Naive thymus-derived CD4-positive, alpha-beta T cell (primary cell): Measurements from ENCODE around the gene ARHGAP42. TPM values are rescaled to one million over a fixed set of nuclear protein-coding genes. Genes with fewer than 3 reads are reported as not detected.

Source experiments
- ATAC-seq: fragments of 150-1000 bp; cut with Tn5 transposase; 2 replicates; pipeline ENCODE4 v1.10.0; 2021; ENCODE audit warnings: mild to moderate bottlenecking, moderate library complexity
- CTCF ChIA-PET: fragments of 350-600 bp; sonication (Branson Sonifier 250); formaldehyde crosslinking; loops from one replicate; lab custom pipeline; 2021; ENCODE audit warnings: antibody characterized with exemption; lab: Charles Lee
- POLR2A ChIA-PET: fragments of 350-600 bp; sonication (Branson Sonifier 250); formaldehyde crosslinking; loops from one replicate; lab custom pipeline; 2021; ENCODE audit warnings: antibody characterized with exemption, inconsistent platforms; lab: Charles Lee
- DNase-seq, 9 donors: peaks; one replicate each; pipeline versions ENCODE4 v3.0.0 to v3.0.0-alpha.2; 2020 to 2022; ENCODE audit warnings: mixed read lengths in 1 of 9
- H3K27ac ChIP-seq: one replicate; pipeline ENCODE4 v1.7.0; 2013; ENCODE audit warnings: mild to moderate bottlenecking, low read depth, low read length, moderate library complexity
- H3K27me3 ChIP-seq, 2 donors: one replicate each; pipeline ENCODE4 v1.7.0; 2013; ENCODE audit warnings: low read length in 2 of 2, mild to moderate bottlenecking in 2 of 2, moderate library complexity in 2 of 2; ENCODE audit not compliant: control insufficient read depth in 2 of 2, insufficient read depth in 2 of 2
- H3K36me3 ChIP-seq, 3 experiments: 1 replicate in 2 of 3; 2 replicates in 1 of 3; pipeline ENCODE4 v1.7.0; 2013; ENCODE audit warnings: low read length in 3 of 3, mild to moderate bottlenecking in 3 of 3, moderate library complexity in 1 of 3; ENCODE audit not compliant: insufficient read depth in 3 of 3, control insufficient read depth in 2 of 3
- H3K4me1 ChIP-seq, 2 donors: one replicate each; pipeline ENCODE4 v1.7.0; 2013; ENCODE audit warnings: low read length in 2 of 2, mild to moderate bottlenecking in 2 of 2, moderate library complexity in 1 of 2; ENCODE audit not compliant: control insufficient read depth in 2 of 2, insufficient read depth in 2 of 2
- H3K4me3 ChIP-seq: 2 replicates; pipeline ENCODE4 v1.7.0; 2013; ENCODE audit warnings: mild to moderate bottlenecking, low read length
- H3K9me3 ChIP-seq, 3 experiments: 1 replicate in 2 of 3; 2 replicates in 1 of 3; pipeline ENCODE4 v1.7.0; 2013; ENCODE audit warnings: low read length in 3 of 3; ENCODE audit not compliant: control insufficient read depth in 2 of 3
- H3K27ac Mint-ChIP-seq, 9 donors: one replicate each; pipeline ENCODE4 v1.8.0; 2020 to 2022; ENCODE audit warnings: mixed read lengths in 9 of 9, mild to moderate bottlenecking in 8 of 9, moderate library complexity in 5 of 9, inconsistent platforms in 2 of 9
- H3K27me3 Mint-ChIP-seq, 5 donors: one replicate each; pipeline ENCODE4 v1.8.0; 2021 to 2022; ENCODE audit warnings: mixed read lengths in 5 of 5, mild to moderate bottlenecking in 1 of 5
- H3K36me3 Mint-ChIP-seq, 5 donors: one replicate each; pipeline ENCODE4 v1.8.0; 2020 to 2022; ENCODE audit warnings: mixed read lengths in 5 of 5, mild to moderate bottlenecking in 3 of 5, inconsistent platforms in 1 of 5
- H3K4me1 Mint-ChIP-seq, 7 donors: one replicate each; pipeline ENCODE4 v1.8.0; 2020 to 2022; ENCODE audit warnings: mixed read lengths in 7 of 7, mild to moderate bottlenecking in 3 of 7, inconsistent platforms in 1 of 7
- H3K4me3 Mint-ChIP-seq, 10 donors: one replicate each; pipeline ENCODE4 v1.8.0; 2020 to 2022; ENCODE audit warnings: mild to moderate bottlenecking in 10 of 10, mixed read lengths in 10 of 10, moderate library complexity in 6 of 10, inconsistent platforms in 2 of 10
- H3K9me3 Mint-ChIP-seq, 11 donors: one replicate each; pipeline ENCODE4 v1.8.0; 2020 to 2022; ENCODE audit warnings: mixed read lengths in 11 of 11, mild to moderate bottlenecking in 4 of 11, inconsistent platforms in 1 of 11, moderate library complexity in 1 of 11
- intact Hi-C, 2 donors: fragments of 100-400 bp; cut with micrococcal nuclease; formaldehyde crosslinking; loops; one replicate each; pipeline ENCODE4 v1.15.1; 2023
- polyA plus RNA-seq, 2 donors: library from polyadenylated mRNA; unstranded; fragments of 300-500 nt; fragmentation: Illumina TruSeq; gene quantifications; one replicate each; pipeline ENCODE4 v1.2.3, GENCODE V29; 2021
- total RNA-seq, 6 experiments: library from RNA in 5 of 6; stranded (reverse) in 5 of 6; gene quantifications; 1 replicate in 5 of 6; 2 replicates in 1 of 6; pipeline ENCODE4 v1.2.3 and lab custom pipeline; 2021 to 2026

ARHGAP42 gene
- total and polyA plus RNA-seq, 7 experiments from 2014 or later, result 0.05 to 0.66 (median 0.21) TPM; not detected in 4

GRCh38 chr11:100922121-100922520, 235.0 kb downstream of the ARHGAP42 start:
- DNase-seq (no peak), ATAC-seq (no peak)
- Histone ChIP-seq H3K36me3 (no peaks in the 10 kb centered on the region), H3K27me3 (no peaks in the 10 kb centered on the region), H3K27ac (no peak overlapping the region), H3K4me1 (no peaks in the 10 kb centered on the region), H3K9me3 (no peaks in the 10 kb centered on the region), H3K4me3 (no peak overlapping the region)
- Mint-ChIP-seq H3K27ac (no peak overlapping the region), H3K27me3 (no peaks in the 10 kb centered on the region), H3K4me1 (no peaks in the 10 kb centered on the region), H3K36me3 (no peaks in the 10 kb centered on the region), H3K4me3 (no peak overlapping the region), H3K9me3 (peaks cover 0 to 4% (median 0%) of the 10 kb centered on the region in 11 donors)
- CTCF ChIA-PET, result no interaction called here
- intact Hi-C loops, result no loop called here
- POLR2A ChIA-PET, result no interaction called here

DNA sequence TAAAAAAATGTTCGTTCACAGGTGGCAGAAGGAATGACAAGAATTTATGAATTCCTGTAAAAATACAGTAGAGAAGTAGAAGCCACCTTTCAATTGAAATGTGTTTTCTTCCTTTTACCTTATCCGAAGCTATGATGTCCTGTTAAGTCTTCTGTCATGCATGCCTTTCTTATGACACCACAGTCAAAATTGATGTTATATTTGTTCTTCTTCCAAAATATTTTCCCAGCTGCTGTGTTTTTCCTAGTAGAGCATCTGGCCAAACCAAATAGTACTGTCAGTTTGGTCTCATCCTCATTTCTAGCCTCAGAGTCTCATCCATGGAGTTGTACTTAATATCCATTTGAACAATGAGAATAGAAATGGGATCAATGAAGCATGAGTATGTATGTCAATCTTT, 236.5 kb downstream of the ARHGAP42 start:
- H3K4me3 ChIP-seq, result no peak overlapping the region
- Mint-ChIP-seq H3K4me3 (no peak overlapping the region), H3K27me3 (no peaks in the 10 kb centered on the region), H3K9me3 (no peaks in the 10 kb centered on the region), H3K4me1 (no peaks in the 10 kb centered on the region), H3K36me3 (no peaks in the 10 kb centered on the region), H3K27ac (no peak overlapping the region)
- H3K4me1 ChIP-seq, result no peaks in the 10 kb centered on the region
- ChIA-PET POLR2A (no interaction called here), CTCF (no interaction called here)
- H3K27me3 ChIP-seq, result no peaks in the 10 kb centered on the region
- intact Hi-C loops, result no loop called here
- DNase-seq, result no peak
- no peak for ATAC-seq
- no peaks in the 10 kb centered on the region for H3K9me3 ChIP-seq
- H3K36me3 ChIP-seq, result no peaks in the 10 kb centered on the region
- H3K27ac ChIP-seq, result no peak overlapping the region

- intact Hi-C loops, result no loop called here
- no peaks in the 10 kb centered on the region for H3K4me1 ChIP-seq
- Mint-ChIP-seq H3K4me3 (no peak overlapping the region), H3K36me3 (no peaks in the 10 kb centered on the region), H3K9me3 (no peaks in the 10 kb centered on the region), H3K27me3 (no peaks in the 10 kb centered on the region), H3K27ac (no peak overlapping the region), H3K4me1 (no peaks in the 10 kb centered on the region)
- no peak overlapping the region for H3K4me3 ChIP-seq
- ChIA-PET POLR2A (no interaction called here), CTCF (interaction anchor here (1.5 kb wide), 1 partner anchor 11 kb away, joined by 6 read pairs; no protein-coding TSS in a partner anchor)
- H3K27ac ChIP-seq, result no peak overlapping the region
- no peaks in the 10 kb centered on the region for H3K36me3 ChIP-seq
- DNase-seq (no peak), ATAC-seq (no peak)
- H3K27me3 ChIP-seq, result no peaks in the 10 kb centered on the region
- H3K9me3 ChIP-seq, result no peaks in the 10 kb centered on the region
Measured at GRCh38 chr11:100925935-100926334, 238.8 kb downstream of the ARHGAP42 start.

DNA sequence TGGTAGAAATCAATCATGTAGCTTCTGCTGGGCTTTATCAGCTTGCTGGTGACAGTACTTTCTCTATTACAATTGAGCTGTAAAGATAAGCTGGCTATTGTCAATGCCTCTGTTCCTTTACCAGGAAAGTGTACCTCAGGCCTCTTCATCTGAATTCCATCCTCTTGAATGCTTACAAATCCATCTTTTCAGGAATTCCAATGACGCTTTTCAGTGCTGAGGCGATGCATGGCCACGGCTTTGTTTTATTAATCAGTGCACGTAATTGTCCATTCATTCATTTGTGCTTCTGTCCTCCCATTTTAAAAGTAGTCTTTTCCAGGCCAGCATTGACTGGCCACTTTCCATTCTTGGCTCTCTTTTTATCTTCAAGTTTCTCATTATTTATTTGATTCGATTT, 240.5 kb downstream of the ARHGAP42 start:
- no peaks in the 10 kb centered on the region for H3K36me3 ChIP-seq
- H3K36me3 Mint-ChIP-seq, result no peaks in the 10 kb centered on the region
- H3K27me3 ChIP-seq, result no peaks in the 10 kb centered on the region
- no peak overlapping the region for H3K4me3 ChIP-seq
- H3K27ac ChIP-seq, result no peak overlapping the region
- no peaks in the 10 kb centered on the region for H3K9me3 Mint-ChIP-seq
- no peaks in the 10 kb centered on the region for H3K4me1 ChIP-seq
- H3K4me3 Mint-ChIP-seq, result no peak overlapping the region
- no peak overlapping the region for H3K27ac Mint-ChIP-seq
- POLR2A ChIA-PET, result no interaction called here
- H3K9me3 ChIP-seq, result no peaks in the 10 kb centered on the region
- no peaks in the 10 kb centered on the region for H3K4me1 Mint-ChIP-seq
- CTCF ChIA-PET, result interaction anchor here (1.5 kb wide), 1 partner anchor 9 kb away, joined by 6 read pairs; no protein-coding TSS in a partner anchor
- ATAC-seq, result no peak
- no peaks in the 10 kb centered on the region for H3K27me3 Mint-ChIP-seq
- DNase-seq, result no peak
- intact Hi-C loops, result no loop called here

GRCh38 chr11:100928426-100928825, 241.3 kb downstream of the ARHGAP42 start:
- Histone ChIP-seq H3K36me3 (no peaks in the 10 kb centered on the region), H3K4me1 (no peaks in the 10 kb centered on the region), H3K27me3 (no peaks in the 10 kb centered on the region), H3K9me3 (no peaks in the 10 kb centered on the region), H3K4me3 (no peak overlapping the region), H3K27ac (no peak overlapping the region)
- intact Hi-C loops, result no loop called here
- H3K36me3 Mint-ChIP-seq, result no peaks in the 10 kb centered on the region
- H3K9me3 Mint-ChIP-seq, result no peaks in the 10 kb centered on the region
- ATAC-seq, result no peak
- H3K4me1 Mint-ChIP-seq, result no peaks in the 10 kb centered on the region
- no peak overlapping the region for H3K27ac Mint-ChIP-seq
- POLR2A ChIA-PET, result no interaction called here
- H3K4me3 Mint-ChIP-seq, result no peak overlapping the region
- CTCF ChIA-PET, result no interaction called here
- no peaks in the 10 kb centered on the region for H3K27me3 Mint-ChIP-seq
- no peak for DNase-seq

DNA sequence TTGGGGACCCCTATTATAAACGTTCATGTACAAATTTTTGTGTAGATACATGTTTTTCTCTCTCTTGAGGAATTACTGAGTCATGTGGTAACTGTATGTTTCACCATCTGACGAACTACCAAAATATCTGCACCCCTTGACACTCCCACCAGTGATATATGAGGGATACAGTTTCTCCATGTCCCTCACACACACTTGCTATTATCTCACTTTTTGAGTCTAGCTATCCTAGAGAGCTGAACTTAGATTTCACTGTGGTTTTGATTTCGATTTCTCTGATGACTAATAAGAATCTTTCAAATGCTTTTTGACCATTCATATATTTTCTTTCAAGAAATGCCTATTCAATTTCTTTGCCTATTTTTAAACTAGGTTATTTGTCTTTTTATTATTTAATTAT, 242.3 kb downstream of the ARHGAP42 start:
- H3K27me3 Mint-ChIP-seq, result no peaks in the 10 kb centered on the region
- DNase-seq, result no peak
- H3K4me1 ChIP-seq, result no peaks in the 10 kb centered on the region
- POLR2A ChIA-PET, result no interaction called here
- no peaks in the 10 kb centered on the region for H3K4me1 Mint-ChIP-seq
- H3K27ac Mint-ChIP-seq, result no peak overlapping the region
- no peak for ATAC-seq
- no peaks in the 10 kb centered on the region for H3K27me3 ChIP-seq
- intact Hi-C loops, result no loop called here
- no peak overlapping the region for H3K4me3 ChIP-seq
- no peaks in the 10 kb centered on the region for H3K36me3 ChIP-seq
- CTCF ChIA-PET, result no interaction called here
- H3K27ac ChIP-seq, result no peak overlapping the region
- no peaks in the 10 kb centered on the region for H3K9me3 Mint-ChIP-seq
- no peaks in the 10 kb centered on the region for H3K36me3 Mint-ChIP-seq
- H3K9me3 ChIP-seq, result no peaks in the 10 kb centered on the region
- H3K4me3 Mint-ChIP-seq, result no peak overlapping the region

DNA sequence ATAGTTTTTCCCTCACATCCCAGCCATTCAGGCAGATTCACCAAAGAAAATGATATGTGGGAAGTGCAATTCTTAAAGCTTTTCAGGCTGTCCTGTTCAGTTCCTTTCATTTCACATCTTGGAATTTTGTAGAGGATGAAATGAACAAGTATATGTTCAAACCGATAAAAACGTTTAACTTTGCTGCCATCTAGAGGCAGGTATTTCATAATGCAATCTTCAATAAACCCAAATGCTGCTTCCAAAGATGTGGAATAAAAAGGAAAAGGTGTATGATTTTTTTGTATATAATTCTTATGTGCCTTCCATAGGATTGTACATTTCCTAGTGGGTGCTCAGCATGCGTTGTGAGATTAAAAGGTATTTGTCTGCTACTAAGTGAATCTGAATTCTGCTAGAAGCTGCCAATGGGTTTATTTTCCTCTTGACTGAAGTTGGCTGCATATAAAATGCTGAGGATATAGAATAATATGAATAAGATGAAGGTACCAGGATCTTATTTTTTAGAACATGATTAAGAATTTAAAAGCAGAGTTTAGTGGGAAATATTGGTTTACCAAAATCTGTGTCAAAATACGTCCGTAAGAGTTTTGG, 243.2 kb downstream of the ARHGAP42 start:
- no peak overlapping the region for H3K4me3 Mint-ChIP-seq
- Histone ChIP-seq H3K4me3 (no peak overlapping the region), H3K27ac (no peak overlapping the region), H3K27me3 (no peaks in the 10 kb centered on the region), H3K36me3 (no peaks in the 10 kb centered on the region), H3K9me3 (no peaks in the 10 kb centered on the region), H3K4me1 (no peaks in the 10 kb centered on the region)
- H3K4me1 Mint-ChIP-seq, result no peaks in the 10 kb centered on the region
- POLR2A ChIA-PET, result no interaction called here
- DNase-seq (peak in 1 of 9 donors; percentile 8), ATAC-seq (no peak)
- intact Hi-C loops, result loop anchor here in 1 of 2 donors (1.0 to 5.0 kb wide), 2 partner anchors 248 to 354 kb away; no protein-coding TSS in a partner anchor
- H3K27ac Mint-ChIP-seq, result no peak overlapping the region
- H3K9me3 Mint-ChIP-seq, result no peaks in the 10 kb centered on the region
- CTCF ChIA-PET, result no interaction called here
- H3K36me3 Mint-ChIP-seq, result no peaks in the 10 kb centered on the region
- no peaks in the 10 kb centered on the region for H3K27me3 Mint-ChIP-seq
